Neural progenitor cell (in vitro differentiated cells): ENCODE data around the gene TAOK2. TPM values are rescaled to one million over a fixed set of nuclear protein-coding genes. Genes with fewer than 3 reads are reported as not detected.

ENCODE experiments used
- DNase-seq: peaks from one replicate; pipeline ENCODE4 v3.0.0-alpha.2; 2016; ENCODE audit warnings: low spot score
- H2AFZ ChIP-seq: fragments of 200-600 bp; sonication (generic); replicated peaks from 2 replicates; pipeline ENCODE4 v1.6.1; 2016; ENCODE audit warnings: antibody characterized with exemption
- H3F3A ChIP-seq: fragments of 200-600 bp; sonication (generic); 2 replicates; pipeline ENCODE4 v1.6.1; 2016; ENCODE audit warnings: antibody characterized with exemption, low read depth
- H3K27ac ChIP-seq: fragments of 200-600 bp; sonication (generic); 2 replicates; pipeline ENCODE4 v1.5.1; 2016; ENCODE audit warnings: mild to moderate bottlenecking
- H3K27me3 ChIP-seq: fragments of 200-600 bp; sonication (generic); 2 replicates; pipeline ENCODE4 v1.6.1; 2016; ENCODE audit warnings: mild to moderate bottlenecking, moderate library complexity
- H3K36me3 ChIP-seq: fragments of 200-600 bp; sonication (generic); 2 replicates; pipeline ENCODE4 v1.5.1; 2016
- H3K4me1 ChIP-seq: fragments of 200-600 bp; sonication (generic); 2 replicates; pipeline ENCODE4 v1.6.1; 2016; ENCODE audit warnings: mixed run types
- H3K4me2 ChIP-seq: fragments of 200-600 bp; sonication (generic); 2 replicates; pipeline ENCODE4 v1.6.1; 2016
- H3K4me3 ChIP-seq: fragments of 200-600 bp; sonication (generic); 2 replicates; pipeline ENCODE4 v1.5.1; 2016
- H3K79me2 ChIP-seq: fragments of 200-600 bp; sonication (generic); 2 replicates; pipeline ENCODE4 v1.6.1; 2016; ENCODE audit warnings: low read depth
- H3K9ac ChIP-seq: fragments of 200-600 bp; sonication (generic); 2 replicates; pipeline ENCODE4 v1.6.1; 2016
- H3K9me3 ChIP-seq: fragments of 200-600 bp; sonication (generic); 2 replicates; pipeline ENCODE4 v1.5.1; 2016; ENCODE audit warnings: low read depth
- H4K20me1 ChIP-seq: fragments of 200-600 bp; sonication (generic); 2 replicates; pipeline ENCODE4 v1.6.1; 2016; ENCODE audit warnings: low read depth
- H3K27ac Mint-ChIP-seq: 3 replicates; pipeline ENCODE4 v1.8.0; 2021; ENCODE audit warnings: mixed read lengths
- H3K27me3 Mint-ChIP-seq: 2 replicates; pipeline ENCODE4 v1.8.0; 2022; ENCODE audit warnings: low read depth, mild to moderate bottlenecking, inconsistent platforms, moderate library complexity, mixed read lengths; ENCODE audit not compliant: insufficient read depth
- H3K36me3 Mint-ChIP-seq: 3 replicates; pipeline ENCODE4 v1.8.0; 2021; ENCODE audit warnings: mixed read lengths
- H3K4me1 Mint-ChIP-seq: 3 replicates; pipeline ENCODE4 v1.8.0; 2021; ENCODE audit warnings: mixed read lengths
- H3K4me3 Mint-ChIP-seq: 3 replicates; pipeline ENCODE4 v1.8.0; 2021; ENCODE audit warnings: mild to moderate bottlenecking, moderate library complexity, mixed read lengths
- H3K9me3 Mint-ChIP-seq: 3 replicates; pipeline ENCODE4 v1.8.0; 2020; ENCODE audit warnings: mixed read lengths
- CTCF ChIP-seq: fragments of 200-600 bp; sonication (generic); IDR thresholded peaks from 2 replicates; pipeline ENCODE4 v1.5.1; 2017; ENCODE audit warnings: antibody characterized with exemption, mild to moderate bottlenecking
- EZH2 ChIP-seq: fragments of 200-600 bp; sonication (generic); IDR thresholded peaks from 2 replicates; pipeline ENCODE4 v1.6.1; 2017; ENCODE audit warnings: antibody characterized with exemption, mild to moderate bottlenecking, moderate library complexity
- EZH2phosphoT487 ChIP-seq: fragments of 200-600 bp; sonication (generic); IDR thresholded peaks from 2 replicates; pipeline ENCODE4 v1.6.1; 2017; ENCODE audit warnings: antibody characterized with exemption
- total RNA-seq: library from RNA; depleted of rRNA; stranded (reverse); fragments of >200 nt; gene quantifications from 2 replicates; pipeline ENCODE4 v1.2.3, GENCODE V29; 2015; ENCODE audit warnings: low replicate concordance

Gene TAOK2
- total RNA-seq, 1 donor from 2014 or later = 13.8 TPM

- H3K36me3 ChIP-seq = no peaks in the 10 kb centered on the region
- peaks cover 37% of the 10 kb centered on the region for H4K20me1 ChIP-seq
- H2AFZ ChIP-seq = peak overlapping the region; percentile 63
- peaks cover 17% of the 10 kb centered on the region for H3K27me3 Mint-ChIP-seq
- H3K27ac Mint-ChIP-seq = no peak overlapping the region
- H3K4me1 Mint-ChIP-seq = peaks cover 37% of the 10 kb centered on the region
- peaks cover 18% of the 10 kb centered on the region for H3F3A ChIP-seq
- H3K27ac ChIP-seq = no peak overlapping the region
- H3K4me1 ChIP-seq = peaks cover 21% of the 10 kb centered on the region
- H3K4me3 Mint-ChIP-seq = peak overlapping the region; percentile 86
- no peaks in the 10 kb centered on the region for H3K36me3 Mint-ChIP-seq
- peaks cover 2% of the 10 kb centered on the region for H3K9me3 Mint-ChIP-seq
- H3K9me3 ChIP-seq = no peaks in the 10 kb centered on the region
- H3K27me3 ChIP-seq = peaks cover 42% of the 10 kb centered on the region
- no peaks in the 10 kb centered on the region for H3K79me2 ChIP-seq
- no peak for DNase-seq
- H3K9ac ChIP-seq = no peak overlapping the region
- peak overlapping the region; percentile 87 for H3K4me3 ChIP-seq
- TF ChIP-seq EZH2 = no peak
- TF ChIP-seq EZH2phosphoT487 = no peak
- TF ChIP-seq CTCF = no peak
- peak overlapping the region; percentile 100 for H3K4me2 ChIP-seq
These were observed 57.8 kb downstream of the TAOK2 start for GRCh38 chr16:30031477-30031918.

GRCh38 chr16:30032083-30032819 lies 58.6 kb downstream of the TAOK2 start:
- peak overlapping the region; percentile 83 for H3K4me3 Mint-ChIP-seq
- H3K79me2 ChIP-seq = no peaks in the 10 kb centered on the region
- no peak overlapping the region for H3K27ac ChIP-seq
- no peak overlapping the region for H3K4me3 ChIP-seq
- H3K27me3 Mint-ChIP-seq = peaks cover 14% of the 10 kb centered on the region
- H3K9me3 Mint-ChIP-seq = peaks cover 2% of the 10 kb centered on the region
- H3K4me1 ChIP-seq = peaks cover 21% of the 10 kb centered on the region
- peak; percentile 83 for DNase-seq
- H3K9me3 ChIP-seq = no peaks in the 10 kb centered on the region
- no peak overlapping the region for H2AFZ ChIP-seq
- no peaks in the 10 kb centered on the region for H3K36me3 ChIP-seq
- peaks cover 37% of the 10 kb centered on the region for H3K4me1 Mint-ChIP-seq
- H3K27me3 ChIP-seq = peaks cover 46% of the 10 kb centered on the region
- H3F3A ChIP-seq = peaks cover 18% of the 10 kb centered on the region
- TF ChIP-seq CTCF = peak; percentile 91
- no peak for TF ChIP-seq EZH2
- TF ChIP-seq EZH2phosphoT487 = peak; percentile 27
- no peaks in the 10 kb centered on the region for H3K36me3 Mint-ChIP-seq
- no peak overlapping the region for H3K9ac ChIP-seq
- peak overlapping the region; percentile 100 for H3K4me2 ChIP-seq
- H4K20me1 ChIP-seq = peaks cover 31% of the 10 kb centered on the region
- peak overlapping the region; percentile 66 for H3K27ac Mint-ChIP-seq

GRCh38 chr16:30033270-30033669 lies 59.6 kb downstream of the TAOK2 start:
- H3K9ac ChIP-seq = no peak overlapping the region
- peaks cover 46% of the 10 kb centered on the region for H3K27me3 ChIP-seq
- Mint-ChIP-seq H3K4me3 (no peak overlapping the region), H3K36me3 (no peaks in the 10 kb centered on the region), H3K4me1 (peaks cover 27% of the 10 kb centered on the region), H3K27ac (no peak overlapping the region), H3K9me3 (peaks cover 2% of the 10 kb centered on the region), H3K27me3 (peaks cover 12% of the 10 kb centered on the region)
- no peak for DNase-seq
- peaks cover 21% of the 10 kb centered on the region for H4K20me1 ChIP-seq
- H2AFZ ChIP-seq = no peak overlapping the region
- H3K4me1 ChIP-seq = peaks cover 16% of the 10 kb centered on the region
- no peaks in the 10 kb centered on the region for H3K79me2 ChIP-seq
- peaks cover 18% of the 10 kb centered on the region for H3F3A ChIP-seq
- H3K36me3 ChIP-seq = no peaks in the 10 kb centered on the region
- no peaks in the 10 kb centered on the region for H3K9me3 ChIP-seq
- H3K4me3 ChIP-seq = no peak overlapping the region
- H3K4me2 ChIP-seq = no peak overlapping the region
- no peak for TF ChIP-seq EZH2
- TF ChIP-seq EZH2phosphoT487 = no peak
- TF ChIP-seq CTCF = no peak
- H3K27ac ChIP-seq = no peak overlapping the region
